Measurements from ENCODE around the gene RNF4. TPM values are rescaled to one million over a fixed set of nuclear protein-coding genes. Genes with fewer than 3 reads are reported as not detected.
A peak's percentile ranks its signal among the peaks of the same experiment; 100 is the strongest.

The RNF4 gene
- total RNA-seq, 2 donors from 2014 or later, result 29.0 to 29.3 TPM

DNA sequence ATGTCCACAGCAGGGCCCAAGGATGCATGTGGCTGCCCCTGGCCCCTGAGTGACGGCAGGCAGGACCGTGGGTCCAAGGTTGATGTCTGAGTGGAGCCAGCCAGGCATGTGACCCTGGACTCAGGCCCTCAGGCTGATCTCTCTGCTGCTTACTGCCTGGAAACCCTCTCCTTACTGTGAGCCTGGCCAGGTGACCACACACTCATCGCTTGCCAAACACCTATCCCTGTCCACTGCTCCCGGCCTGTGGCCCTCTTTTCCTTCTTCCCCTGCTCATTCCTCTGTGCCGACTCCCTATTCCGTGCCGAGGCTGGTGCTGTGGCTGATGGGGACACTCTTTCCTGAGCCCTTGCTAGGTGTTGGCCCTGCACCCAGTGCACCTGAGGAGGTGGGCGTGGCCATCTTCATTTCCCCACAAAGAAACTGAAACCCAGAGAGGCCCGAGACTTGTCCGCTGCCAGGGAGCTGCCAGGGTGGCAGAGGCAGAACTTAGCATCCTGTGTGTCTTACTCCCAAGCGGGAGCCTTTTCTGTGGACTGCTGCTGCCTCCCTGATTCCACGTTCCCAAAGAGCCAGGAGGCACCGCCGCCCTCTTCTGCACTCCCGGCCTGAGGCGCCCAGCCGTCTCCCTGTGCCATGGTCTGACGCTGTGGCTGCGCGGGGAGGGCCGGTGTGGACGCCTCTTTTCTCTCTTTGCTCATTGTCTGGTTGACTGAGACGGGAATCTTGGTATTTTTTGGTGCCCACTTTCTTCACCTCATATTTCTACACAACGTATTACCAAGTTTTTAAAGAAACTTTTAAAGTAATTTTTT is 11.2 kb upstream of the RNF4 start:
- Histone ChIP-seq H3K27ac (peak overlapping the region; percentile 9 to 49 (median 16)), H3K9me3 (no peaks in the 10 kb centered on the region), H3K4me1 (peaks cover 23% of the 10 kb centered on the region), H3K27me3 (no peaks in the 10 kb centered on the region), H3K36me3 (replicated peaks in 1 of 2; ENCODE audit: insufficient read depth in 1 of 2, low read depth in 2 of 2) (no peaks in the 10 kb centered on the region), H3K4me3 (no peak overlapping the region)
- intact Hi-C loops (cut with DNase I), result no loop called here
- DNase-seq (peak; percentile 52 to 79 (median 70)), ATAC-seq (peak; percentile 81)
- TF ChIP-seq POLR2A (IDR thresholded peaks at IDR 0.05) (no peak), CTCF (IDR thresholded peaks at IDR 0.05) (no peak)
- 64 to 75% methylated on average over 14 to 24 of the region's 24 CpGs for WGBS, 2 donors

DNA sequence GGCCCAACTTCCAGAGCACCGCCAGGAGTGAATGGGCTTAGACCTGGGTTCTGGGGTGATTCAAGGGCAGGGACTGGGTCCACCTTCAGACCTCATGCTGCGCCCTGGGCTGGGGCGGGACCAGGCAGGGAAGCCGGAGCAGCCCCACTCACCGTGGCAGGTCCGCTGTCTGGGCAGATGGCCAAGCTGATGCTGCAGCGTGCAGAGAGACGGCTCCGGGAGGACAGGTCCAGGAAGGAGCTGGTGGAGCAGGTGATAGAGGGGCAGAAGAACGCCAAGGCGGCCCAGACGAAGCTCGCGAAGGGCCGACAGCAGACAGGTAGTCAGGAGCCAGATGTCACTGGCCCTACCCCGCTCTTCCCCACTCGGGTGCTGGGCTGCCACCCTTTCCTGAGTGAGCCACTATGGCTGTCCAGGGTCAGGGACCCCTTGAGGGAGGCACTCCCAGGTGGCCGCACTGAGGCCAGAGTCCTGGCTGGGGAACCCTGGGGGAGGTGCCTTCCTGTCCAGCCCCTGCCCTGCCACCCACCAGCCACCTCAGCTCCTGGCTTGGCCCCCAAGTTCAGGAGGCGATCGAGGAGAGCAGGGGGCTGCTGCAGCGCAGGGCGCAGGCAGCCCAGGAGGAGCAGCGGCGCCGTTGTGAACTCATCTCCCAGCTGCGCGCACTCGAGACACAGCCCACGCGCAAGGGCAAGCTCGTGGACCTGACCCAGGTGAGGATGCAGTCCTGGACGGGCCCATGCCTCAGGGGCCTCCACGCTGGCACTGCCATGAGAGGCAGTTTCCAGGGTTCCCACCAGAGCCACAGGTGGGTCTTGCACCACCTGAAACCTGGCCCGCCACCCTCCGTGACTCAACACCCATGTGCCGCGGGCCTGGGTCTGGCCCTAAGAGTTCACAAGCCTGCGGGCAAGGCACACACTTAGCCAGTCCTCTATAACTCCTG is 10.1 kb upstream of the RNF4 start:
- Histone ChIP-seq H3K4me3 (no peak overlapping the region), H3K36me3 (replicated peaks in 1 of 2; ENCODE audit: insufficient read depth in 1 of 2, low read depth in 2 of 2) (no peaks in the 10 kb centered on the region), H3K9me3 (no peaks in the 10 kb centered on the region), H3K4me1 (peaks cover 29% of the 10 kb centered on the region), H3K27ac (no peak overlapping the region), H3K27me3 (no peaks in the 10 kb centered on the region)
- 57 to 75% methylated on average over 11 to 31 of the region's 38 CpGs for WGBS, 2 donors
- intact Hi-C loops (cut with DNase I), result no loop called here
- ATAC-seq (no peak), DNase-seq (peak in 1 of 4 donors; percentile 19)
- no peak for TF ChIP-seq POLR2A (IDR thresholded peaks at IDR 0.05)
- TF ChIP-seq CTCF (IDR thresholded peaks at IDR 0.05), result no peak

- TF ChIP-seq POLR2A (IDR thresholded peaks at IDR 0.05) (no peak), CTCF (IDR thresholded peaks at IDR 0.05) (no peak)
- Histone ChIP-seq H3K27me3 (no peaks in the 10 kb centered on the region), H3K4me3 (no peak overlapping the region), H3K4me1 (peaks cover 29% of the 10 kb centered on the region), H3K36me3 (replicated peaks in 1 of 2; ENCODE audit: insufficient read depth in 1 of 2, low read depth in 2 of 2) (no peaks in the 10 kb centered on the region), H3K9me3 (no peaks in the 10 kb centered on the region), H3K27ac (no peak overlapping the region)
- intact Hi-C loops (cut with DNase I), result no loop called here
- DNase-seq (no peak), ATAC-seq (no peak)
- 88 to 90% methylated on average over 15 to 19 of the region's 19 CpGs for WGBS, 2 donors
Measured at GRCh38 chr4:2459589-2460349, 9.1 kb upstream of the RNF4 start.

- ATAC-seq (no peak), DNase-seq (no peak)
- Histone ChIP-seq H3K4me1 (peaks cover 29% of the 10 kb centered on the region), H3K27ac (no peak overlapping the region), H3K27me3 (no peaks in the 10 kb centered on the region), H3K4me3 (no peak overlapping the region), H3K36me3 (replicated peaks in 1 of 2; ENCODE audit: insufficient read depth in 1 of 2, low read depth in 2 of 2) (no peaks in the 10 kb centered on the region), H3K9me3 (no peaks in the 10 kb centered on the region)
- intact Hi-C loops (cut with DNase I), result no loop called here
- 83 to 86% methylated on average over 12 of the region's 15 CpGs for WGBS, 2 donors
- TF ChIP-seq CTCF (IDR thresholded peaks at IDR 0.05) (no peak), POLR2A (IDR thresholded peaks at IDR 0.05) (no peak)
Measured at GRCh38 chr4:2461246-2461960, 7.5 kb upstream of the RNF4 start.

Data from body of pancreas (tissue), 4 donors.